ENCODE results near the gene TUBGCP4.

TUBGCP4 gene

DNA sequence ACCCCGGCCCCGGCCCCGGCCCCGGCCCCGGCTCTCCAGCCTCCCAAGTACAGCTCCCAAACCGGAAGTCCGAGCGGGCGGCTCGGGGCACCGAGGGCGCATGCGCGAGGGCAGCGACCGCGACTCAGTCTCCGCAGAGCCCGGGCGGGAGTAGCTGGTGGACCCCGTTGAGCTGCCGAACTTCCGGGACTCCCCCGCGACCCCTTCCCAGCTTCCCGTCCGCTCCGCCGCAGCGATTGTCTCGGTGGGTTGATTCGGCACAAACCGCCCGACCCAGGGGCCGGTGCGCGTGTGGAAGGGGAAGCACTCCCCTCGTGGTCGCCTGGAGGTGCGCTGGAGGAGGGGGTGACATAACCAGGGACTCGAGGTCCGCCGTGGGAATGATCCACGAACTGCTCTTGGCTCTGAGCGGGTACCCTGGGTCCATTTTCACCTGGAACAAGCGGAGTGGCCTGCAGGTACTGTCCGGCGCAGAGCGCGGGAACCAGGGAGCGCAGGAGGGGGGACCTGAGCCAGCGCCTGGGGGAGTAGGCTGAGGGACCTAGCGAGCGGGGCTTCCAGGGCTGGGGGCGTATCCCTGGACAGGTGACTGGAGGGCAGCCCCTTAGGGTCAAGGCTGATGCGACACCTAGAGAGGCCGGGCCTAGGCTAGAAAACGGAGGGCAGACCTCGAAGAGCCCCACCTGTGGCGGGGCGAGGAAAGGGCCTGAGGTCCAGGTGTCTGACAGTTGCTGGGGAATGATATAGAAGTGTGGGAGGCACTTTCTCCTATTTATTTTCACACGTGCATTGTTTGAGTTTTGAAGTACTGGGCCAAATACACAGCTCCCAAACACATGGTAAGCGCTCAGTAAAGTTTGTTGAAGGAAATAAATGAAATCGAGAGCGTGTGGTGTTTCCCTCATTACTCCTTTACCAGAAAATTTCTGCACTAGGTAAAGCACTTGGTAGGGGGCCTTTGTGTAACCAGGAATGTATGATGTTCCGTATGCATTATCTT lies at the start of gene TUBGCP4, which contains the start of gene ZSCAN29:
TSS of gene TUBGCP4 (plus strand) at position 127 of the 1,000 bp plus-strand sequence. CDS start at position 381, 254 bp downstream.
TSS of gene ZSCAN29 (minus strand) at position 69 of the 1,000 bp plus-strand sequence. CDS start 1,130 bp downstream, outside the sequence.
- peaks cover 0 to 29% of the 10 kb centered on the region in 2 experiments; a peak in 1 of 3 replicates for H3K36me3 ChIP-seq (ENCODE audit: control insufficient read depth in 2 of 2, insufficient read depth in 1 of 2, low read length in 2 of 2)
- ChIA-PET POLR2A (interaction anchor here (0.6 to 1.5 kb wide), 3 partner anchors 12 to 47 kb away, joined by 3 to 5 read pairs (median 4); no protein-coding TSS in a partner anchor), CTCF (interaction anchor here (0.6 to 1.9 kb wide), 6 partner anchors 17 to 695 kb away, joined by 3 to 11 read pairs (median 3); partner anchors contain the start of gene ELL3)
- peak within 1 kb of the TSS; percentile 86 for H3K27ac ChIP-seq (ENCODE audit: extremely low read depth, low read depth, low read length)
- no peaks in the 10 kb centered on the region for H3K9me3 ChIP-seq (ENCODE audit: control insufficient read depth, insufficient read depth, low read depth, low read length)
- H3K4me3 ChIP-seq (ENCODE audit: low read depth, low read length), result peak within 1 kb of the TSS; percentile 78
- H3K4me1 ChIP-seq (ENCODE audit: control insufficient read depth, insufficient read depth, low read length), result no peaks in the 10 kb centered on the region
- TF ChIP-seq, protein P1, sequence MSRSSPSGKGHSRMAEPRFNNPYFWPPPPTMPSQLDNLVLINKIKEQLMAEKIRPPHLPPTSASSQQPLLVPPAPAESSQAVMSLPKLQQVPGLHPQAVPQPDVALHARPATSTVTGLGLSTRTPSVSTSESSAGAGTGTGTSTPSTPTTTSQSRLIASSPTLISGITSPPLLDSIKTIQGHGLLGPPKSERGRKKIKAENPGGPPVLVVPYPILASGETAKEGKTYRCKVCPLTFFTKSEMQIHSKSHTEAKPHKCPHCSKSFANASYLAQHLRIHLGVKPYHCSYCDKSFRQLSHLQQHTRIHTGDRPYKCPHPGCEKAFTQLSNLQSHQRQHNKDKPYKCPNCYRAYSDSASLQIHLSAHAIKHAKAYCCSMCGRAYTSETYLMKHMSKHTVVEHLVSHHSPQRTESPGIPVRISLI (tag by site-specific recombination; IDR thresholded peaks at IDR 0.05), result no peak
- TF ChIP-seq KLF8 (tag by site-specific recombination; IDR thresholded peaks at IDR 0.05) (no peak), ZNF175 (tag by site-specific recombination; IDR thresholded peaks at IDR 0.05) (no peak), ZNF394 (tag by site-specific recombination; IDR thresholded peaks at IDR 0.05; ENCODE audit: borderline replicate concordance) (peak; percentile 98), ZNF658 (tag by site-specific recombination; IDR thresholded peaks at IDR 0.05) (no peak), ZNF548 (tag by site-specific recombination; IDR thresholded peaks at IDR 0.05) (no peak), ZNF302 (tag by site-specific recombination; IDR thresholded peaks at IDR 0.05; ENCODE audit: low read depth) (no peak), ZNF530 (tag by site-specific recombination; IDR thresholded peaks at IDR 0.05; ENCODE audit: low read depth) (no peak), GLIS2 (tag by site-specific recombination; IDR thresholded peaks at IDR 0.05) (peak; percentile 63), ZBTB20 (tag by site-specific recombination; IDR thresholded peaks at IDR 0.05) (peak; percentile 75), ZNF423 (tag by site-specific recombination; IDR thresholded peaks at IDR 0.05) (no peak), ZBTB11 (tag by site-specific recombination; conservative IDR thresholded peaks at IDR 0.05; ENCODE audit: low read depth) (peak; percentile 97), GLIS1 (tag by site-specific recombination; IDR thresholded peaks at IDR 0.05) (peak; percentile 3; the same call in 1 of the 2 replicates), ZNF223 (tag by site-specific recombination; IDR thresholded peaks at IDR 0.05) (no peak), GFI1B (tag by site-specific recombination; IDR thresholded peaks at IDR 0.05) (no peak), ZNF600 (tag by site-specific recombination; IDR thresholded peaks at IDR 0.05) (0 out of 2 replicates have a peak, but pooled peaks have one; percentile 33), PRDM1 (tag by site-specific recombination; IDR thresholded peaks at IDR 0.05) (peak; percentile 39; the same call in 1 of the 2 replicates), ZBTB48 (tag by site-specific recombination; IDR thresholded peaks at IDR 0.05) (peak; percentile 49; the same call in 1 of the 2 replicates), ZNF777 (tag by site-specific recombination; IDR thresholded peaks at IDR 0.05; ENCODE audit: borderline replicate concordance) (peak; percentile 48; the same call in 1 of the 2 replicates), ZNF132 (tag by site-specific recombination; IDR thresholded peaks at IDR 0.05; ENCODE audit: borderline replicate concordance) (no peak)
- TF ChIP-seq, protein P2, sequence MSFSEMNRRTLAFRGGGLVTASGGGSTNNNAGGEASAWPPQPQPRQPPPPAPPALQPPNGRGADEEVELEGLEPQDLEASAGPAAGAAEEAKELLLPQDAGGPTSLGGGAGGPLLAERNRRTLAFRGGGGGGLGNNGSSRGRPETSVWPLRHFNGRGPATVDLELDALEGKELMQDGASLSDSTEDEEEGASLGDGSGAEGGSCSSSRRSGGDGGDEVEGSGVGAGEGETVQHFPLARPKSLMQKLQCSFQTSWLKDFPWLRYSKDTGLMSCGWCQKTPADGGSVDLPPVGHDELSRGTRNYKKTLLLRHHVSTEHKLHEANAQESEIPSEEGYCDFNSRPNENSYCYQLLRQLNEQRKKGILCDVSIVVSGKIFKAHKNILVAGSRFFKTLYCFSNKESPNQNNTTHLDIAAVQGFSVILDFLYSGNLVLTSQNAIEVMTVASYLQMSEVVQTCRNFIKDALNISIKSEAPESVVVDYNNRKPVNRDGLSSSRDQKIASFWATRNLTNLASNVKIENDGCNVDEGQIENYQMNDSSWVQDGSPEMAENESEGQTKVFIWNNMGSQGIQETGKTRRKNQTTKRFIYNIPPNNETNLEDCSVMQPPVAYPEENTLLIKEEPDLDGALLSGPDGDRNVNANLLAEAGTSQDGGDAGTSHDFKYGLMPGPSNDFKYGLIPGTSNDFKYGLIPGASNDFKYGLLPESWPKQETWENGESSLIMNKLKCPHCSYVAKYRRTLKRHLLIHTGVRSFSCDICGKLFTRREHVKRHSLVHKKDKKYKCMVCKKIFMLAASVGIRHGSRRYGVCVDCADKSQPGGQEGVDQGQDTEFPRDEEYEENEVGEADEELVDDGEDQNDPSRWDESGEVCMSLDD (tag by site-specific recombination; IDR thresholded peaks at IDR 0.05), result peak; percentile 61
- TF ChIP-seq, protein P3, sequence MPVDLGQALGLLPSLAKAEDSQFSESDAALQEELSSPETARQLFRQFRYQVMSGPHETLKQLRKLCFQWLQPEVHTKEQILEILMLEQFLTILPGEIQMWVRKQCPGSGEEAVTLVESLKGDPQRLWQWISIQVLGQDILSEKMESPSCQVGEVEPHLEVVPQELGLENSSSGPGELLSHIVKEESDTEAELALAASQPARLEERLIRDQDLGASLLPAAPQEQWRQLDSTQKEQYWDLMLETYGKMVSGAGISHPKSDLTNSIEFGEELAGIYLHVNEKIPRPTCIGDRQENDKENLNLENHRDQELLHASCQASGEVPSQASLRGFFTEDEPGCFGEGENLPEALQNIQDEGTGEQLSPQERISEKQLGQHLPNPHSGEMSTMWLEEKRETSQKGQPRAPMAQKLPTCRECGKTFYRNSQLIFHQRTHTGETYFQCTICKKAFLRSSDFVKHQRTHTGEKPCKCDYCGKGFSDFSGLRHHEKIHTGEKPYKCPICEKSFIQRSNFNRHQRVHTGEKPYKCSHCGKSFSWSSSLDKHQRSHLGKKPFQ (tag by site-specific recombination; IDR thresholded peaks at IDR 0.05), result no peak
- TF ChIP-seq, protein P4, sequence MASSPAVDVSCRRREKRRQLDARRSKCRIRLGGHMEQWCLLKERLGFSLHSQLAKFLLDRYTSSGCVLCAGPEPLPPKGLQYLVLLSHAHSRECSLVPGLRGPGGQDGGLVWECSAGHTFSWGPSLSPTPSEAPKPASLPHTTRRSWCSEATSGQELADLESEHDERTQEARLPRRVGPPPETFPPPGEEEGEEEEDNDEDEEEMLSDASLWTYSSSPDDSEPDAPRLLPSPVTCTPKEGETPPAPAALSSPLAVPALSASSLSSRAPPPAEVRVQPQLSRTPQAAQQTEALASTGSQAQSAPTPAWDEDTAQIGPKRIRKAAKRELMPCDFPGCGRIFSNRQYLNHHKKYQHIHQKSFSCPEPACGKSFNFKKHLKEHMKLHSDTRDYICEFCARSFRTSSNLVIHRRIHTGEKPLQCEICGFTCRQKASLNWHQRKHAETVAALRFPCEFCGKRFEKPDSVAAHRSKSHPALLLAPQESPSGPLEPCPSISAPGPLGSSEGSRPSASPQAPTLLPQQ (tag by site-specific recombination; IDR thresholded peaks at IDR 0.05), result peak; percentile 96
- TF ChIP-seq, protein P5, sequence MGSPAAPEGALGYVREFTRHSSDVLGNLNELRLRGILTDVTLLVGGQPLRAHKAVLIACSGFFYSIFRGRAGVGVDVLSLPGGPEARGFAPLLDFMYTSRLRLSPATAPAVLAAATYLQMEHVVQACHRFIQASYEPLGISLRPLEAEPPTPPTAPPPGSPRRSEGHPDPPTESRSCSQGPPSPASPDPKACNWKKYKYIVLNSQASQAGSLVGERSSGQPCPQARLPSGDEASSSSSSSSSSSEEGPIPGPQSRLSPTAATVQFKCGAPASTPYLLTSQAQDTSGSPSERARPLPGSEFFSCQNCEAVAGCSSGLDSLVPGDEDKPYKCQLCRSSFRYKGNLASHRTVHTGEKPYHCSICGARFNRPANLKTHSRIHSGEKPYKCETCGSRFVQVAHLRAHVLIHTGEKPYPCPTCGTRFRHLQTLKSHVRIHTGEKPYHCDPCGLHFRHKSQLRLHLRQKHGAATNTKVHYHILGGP (tag by site-specific recombination; IDR thresholded peaks at IDR 0.05), result no peak

Data from HEK293 (cell line).